HG02610 (cell line): ENCODE data around the gene SLX9.

Experiments used
- ATAC-seq: cut with Tn5 transposase; IDR thresholded peaks from one replicate; pipeline ENCODE4 v1.9.1; 2021; ENCODE audit warnings: mild to moderate bottlenecking, moderate library complexity; ENCODE audit not compliant: unreplicated experiment

The SLX9 gene

GRCh38 chr21:44957901-44958451 is 18.1 kb downstream of the SLX9 start:
- no peak for ATAC-seq

- ATAC-seq = no peak
These were observed 18.8 kb downstream of the SLX9 start for GRCh38 chr21:44958471-44959191.

GRCh38 chr21:44959376-44960091 is 19.7 kb downstream of the SLX9 start:
- ATAC-seq = no peak

- no peak for ATAC-seq
These were observed 20.6 kb downstream of the SLX9 start for GRCh38 chr21:44960141-44961092.

GRCh38 chr21:44962403-44962966 is 22.7 kb downstream of the SLX9 start:
- no peak for ATAC-seq

GRCh38 chr21:44964381-44964780 is 24.6 kb downstream of the SLX9 start:
- ATAC-seq = no peak

GRCh38 chr21:44965251-44966022 is 25.6 kb downstream of the SLX9 start:
- no peak for ATAC-seq

- ATAC-seq = no peak
These were observed 26.6 kb downstream of the SLX9 start for GRCh38 chr21:44966135-44967081.

- no peak for ATAC-seq
These were observed 27.5 kb downstream of the SLX9 start for GRCh38 chr21:44967082-44968047.

GRCh38 chr21:44969066-44969670 is 29.3 kb downstream of the SLX9 start:
- no peak for ATAC-seq

GRCh38 chr21:44969931-44970755 is 30.3 kb downstream of the SLX9 start:
- ATAC-seq = no peak

GRCh38 chr21:44970766-44971671 is 31.2 kb downstream of the SLX9 start:
- ATAC-seq = no peak

- ATAC-seq = no peak
These were observed 31.8 kb downstream of the SLX9 start for GRCh38 chr21:44971672-44971995.

- ATAC-seq = no peak
These were observed 32.5 kb downstream of the SLX9 start for GRCh38 chr21:44972301-44972814.

- ATAC-seq = no peak
These were observed 33.0 kb downstream of the SLX9 start for GRCh38 chr21:44972821-44973220.
